Measurements from ENCODE around the gene HSP90AB1.
A peak's percentile ranks its signal among the peaks of the same experiment; 100 is the strongest.

DNA sequence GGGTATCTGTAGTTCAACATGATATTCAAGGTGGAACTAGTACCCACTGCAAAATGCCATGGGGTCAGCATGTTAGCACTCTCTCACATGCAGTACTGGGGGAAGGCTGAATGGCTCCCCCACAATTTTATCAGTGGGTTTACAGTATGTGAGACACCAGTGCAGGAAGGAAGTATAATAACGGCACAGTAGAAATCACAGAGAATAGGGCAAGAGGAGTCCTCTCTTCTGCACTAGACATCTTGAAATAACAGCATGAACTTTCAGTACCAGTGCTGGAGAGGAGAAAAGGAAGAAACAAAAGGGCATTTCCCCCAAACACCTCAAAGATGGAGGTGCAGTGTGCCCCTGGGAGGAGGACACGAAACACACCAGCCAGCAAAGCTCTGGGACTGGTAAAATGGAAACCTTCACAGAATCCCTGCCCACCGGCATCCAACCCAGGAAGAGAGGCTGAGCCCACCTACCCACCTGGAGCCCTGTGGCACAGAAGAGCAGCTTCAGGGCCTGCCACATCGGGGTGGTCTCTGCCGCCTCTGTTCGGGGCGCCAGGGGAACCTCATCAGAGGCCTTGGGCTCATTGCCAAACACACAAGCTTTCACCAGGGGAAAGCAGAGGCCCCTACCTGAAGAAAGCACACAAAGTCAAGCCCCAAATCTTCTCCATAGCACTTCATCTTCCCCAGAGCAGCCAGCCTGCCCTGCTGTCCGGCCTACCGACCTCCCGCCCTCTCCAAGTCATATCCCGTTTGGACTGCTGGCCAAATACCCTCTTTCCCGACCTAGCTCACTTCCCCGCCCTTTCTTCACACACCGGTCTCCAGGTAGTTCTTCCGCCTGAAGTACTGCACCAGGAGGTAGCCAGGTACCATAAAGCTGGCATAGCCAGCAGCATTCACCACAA lies 9.2 kb downstream of the HSP90AB1 start:
- TF ChIP-seq POLR2A (IDR thresholded peaks at IDR 0.05; ENCODE audit: low read depth, low read length), result no peak
- 0 out of 2 replicates have a peak, but pooled peaks have one; percentile 14 for TF ChIP-seq POLR2AphosphoS5 (IDR thresholded peaks at IDR 0.05; ENCODE audit: low read depth, low read length)
